HG02588 (cell line): ENCODE measurements around the gene MYO7B.

Experiments used
- ATAC-seq: cut with Tn5 transposase; IDR thresholded peaks from one replicate; pipeline ENCODE4 v1.9.1; 2021; ENCODE audit warnings: mild to moderate bottlenecking, moderate library complexity; ENCODE audit not compliant: unreplicated experiment

The MYO7B gene

GRCh38 chr2:127586136-127586535 lies 50.7 kb downstream of the MYO7B start:
- no peak for ATAC-seq

GRCh38 chr2:127586746-127587295 lies 51.3 kb downstream of the MYO7B start:
- ATAC-seq = no peak

DNA sequence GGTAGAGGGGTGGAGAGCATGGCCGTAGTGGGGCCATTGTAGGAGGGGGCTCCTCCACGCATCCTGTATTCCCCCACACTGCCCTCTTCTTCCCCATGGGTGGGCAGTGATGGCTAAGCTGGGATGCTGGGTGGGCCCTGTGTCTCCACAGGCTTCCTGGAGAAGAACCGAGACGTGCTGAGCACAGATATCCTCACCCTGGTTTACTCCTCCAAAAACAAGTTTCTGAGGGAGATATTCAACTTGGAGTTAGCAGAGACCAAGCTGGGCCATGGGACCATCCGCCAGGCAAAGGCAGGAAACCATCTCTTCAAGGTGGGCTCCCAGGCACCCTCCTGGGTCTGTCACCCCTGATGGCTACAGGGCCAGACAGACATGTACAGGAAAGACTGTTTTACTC lies 52.8 kb downstream of the MYO7B start:
- no peak for ATAC-seq

DNA sequence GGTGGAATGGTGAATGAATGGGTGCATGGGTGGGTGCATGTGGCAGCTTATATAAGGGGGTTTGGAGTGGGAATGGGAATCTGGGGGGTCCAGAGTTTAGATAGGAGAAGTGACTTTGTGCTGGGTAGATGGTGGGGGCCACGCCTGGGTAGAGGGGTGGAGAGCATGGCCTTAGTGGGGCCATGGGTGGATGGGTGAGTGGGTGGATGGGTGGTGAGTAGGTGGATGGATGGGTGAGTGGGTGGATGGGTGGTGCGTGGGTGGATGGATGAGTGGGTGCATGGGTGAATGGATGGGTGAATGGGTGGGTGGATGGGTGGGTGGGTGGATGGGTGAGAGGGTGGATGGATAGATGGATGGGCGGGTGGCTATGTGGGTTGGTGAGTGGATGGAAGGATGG lies 53.9 kb downstream of the MYO7B start:
- no peak for ATAC-seq

GRCh38 chr2:127589841-127590240 lies 54.4 kb downstream of the MYO7B start:
- no peak for ATAC-seq

DNA sequence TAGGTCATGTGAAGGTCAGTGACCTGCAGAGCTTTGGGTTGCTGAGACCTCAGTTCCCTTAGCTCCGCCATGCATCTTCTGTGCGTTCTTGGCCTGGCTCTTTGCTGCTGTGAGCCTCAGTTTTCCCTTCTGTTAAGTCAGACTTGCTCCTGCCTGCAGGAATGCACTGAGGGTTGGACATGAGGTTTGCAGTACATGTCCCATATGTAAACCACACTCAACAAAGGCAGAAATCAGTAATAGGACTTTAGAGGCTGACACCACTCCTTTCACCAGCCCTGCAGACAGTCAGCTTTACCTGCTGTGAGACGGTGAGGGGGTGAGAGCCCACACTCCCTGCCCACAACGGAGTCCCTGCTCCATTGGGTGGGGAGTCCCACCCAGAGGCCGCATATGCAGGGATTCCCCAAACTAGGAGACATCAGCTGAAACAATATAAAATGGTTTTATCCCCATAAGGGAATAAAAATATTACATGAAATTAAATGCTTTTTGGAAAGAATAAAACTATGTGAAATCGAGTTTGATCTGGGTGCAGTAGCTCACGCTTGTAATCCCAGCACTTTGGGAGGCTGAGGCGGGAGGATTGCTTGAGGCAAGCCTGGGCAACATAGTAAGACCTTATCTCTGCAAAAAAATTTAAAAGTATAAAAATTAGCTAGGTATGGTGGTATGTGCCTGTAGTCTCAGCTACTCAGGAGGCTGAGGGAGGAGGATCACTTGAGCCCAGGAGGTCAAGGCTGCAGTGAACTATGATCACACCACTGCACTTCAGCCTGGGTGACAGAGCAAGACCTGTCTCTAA lies 55.1 kb downstream of the MYO7B start:
- ATAC-seq = no peak

DNA sequence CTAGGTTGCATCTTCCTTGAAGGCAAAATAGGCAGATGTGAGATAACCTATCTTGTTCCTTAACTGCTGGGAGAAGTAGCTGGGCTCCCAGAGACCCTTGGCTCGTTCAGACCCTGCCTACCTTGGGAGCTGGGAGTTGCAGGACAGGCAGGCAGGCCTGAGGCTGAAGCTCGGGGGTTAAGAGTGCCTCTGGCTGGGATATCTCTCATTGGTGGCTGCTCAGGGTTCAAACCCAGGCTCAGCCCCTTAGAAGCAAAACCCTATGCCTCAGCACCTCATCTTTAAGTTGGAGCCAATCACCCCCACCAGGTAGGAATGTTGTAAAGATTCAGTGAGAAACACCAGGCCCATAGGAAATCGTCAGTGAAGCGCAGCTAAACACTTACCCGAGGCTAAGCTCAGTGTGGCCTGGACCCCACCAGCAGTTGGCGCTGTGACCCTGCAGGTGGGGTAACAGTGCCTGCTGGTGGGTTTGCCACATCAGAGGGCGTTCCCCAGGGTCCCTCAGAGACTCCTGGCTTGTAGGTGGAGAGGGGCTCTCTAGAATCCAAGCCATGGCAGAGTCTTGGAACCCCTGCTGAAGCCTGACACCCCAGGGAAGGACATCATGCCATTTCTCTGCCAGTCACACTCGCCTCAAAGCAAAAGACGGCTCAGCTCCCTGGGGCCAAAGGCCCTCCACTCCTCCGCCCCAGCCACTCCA lies 55.9 kb downstream of the MYO7B start:
- ATAC-seq = peak; percentile 82

- ATAC-seq = no peak
Measured at GRCh38 chr2:127592761-127593227, 57.3 kb downstream of the MYO7B start.

GRCh38 chr2:127593228-127594115 lies 58.0 kb downstream of the MYO7B start:
- no peak for ATAC-seq

GRCh38 chr2:127594116-127594591 lies 58.7 kb downstream of the MYO7B start:
- ATAC-seq = no peak

DNA sequence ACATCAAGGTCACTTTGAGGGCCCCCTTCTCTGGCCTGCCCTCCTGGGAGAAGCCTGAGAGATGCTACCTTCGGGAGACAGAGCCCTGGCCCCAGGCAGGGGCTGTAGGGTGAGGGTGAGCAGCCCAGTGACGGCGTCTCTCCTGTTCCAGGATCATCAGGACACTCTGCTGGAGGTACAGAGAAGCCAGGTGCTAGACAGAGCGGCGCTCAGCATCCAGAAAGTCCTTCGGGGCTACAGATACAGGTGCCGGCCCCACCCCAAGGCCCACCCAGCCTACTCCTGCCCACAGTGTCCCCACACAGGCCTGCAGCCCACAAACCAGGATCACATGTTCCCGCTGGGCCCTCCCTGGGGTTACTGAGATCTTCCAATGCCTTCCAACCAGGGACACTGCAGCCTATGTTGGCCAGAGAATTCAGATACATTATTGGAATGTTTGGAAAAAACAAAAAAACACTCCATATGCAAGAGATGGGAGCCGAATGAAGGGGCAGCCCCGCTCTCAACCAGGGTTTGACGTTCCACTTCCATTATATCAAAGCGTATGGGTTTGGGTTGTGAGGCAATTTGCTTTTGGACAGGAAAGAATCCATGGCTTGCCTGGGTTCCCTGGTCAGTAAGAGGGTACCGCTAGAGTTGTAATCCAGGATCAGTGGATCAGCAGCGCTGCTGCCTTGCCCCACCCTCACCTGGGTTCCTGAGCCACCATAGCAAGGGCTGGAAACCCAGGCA lies 61.0 kb downstream of the MYO7B start:
- no peak for ATAC-seq

- no peak for ATAC-seq
Measured at GRCh38 chr2:127597046-127597983, 61.8 kb downstream of the MYO7B start.

GRCh38 chr2:127597984-127598380 lies 62.5 kb downstream of the MYO7B start:
- no peak for ATAC-seq

- no peak for ATAC-seq
Measured at GRCh38 chr2:127598711-127599110, 63.2 kb downstream of the MYO7B start.

- ATAC-seq = no peak
Measured at GRCh38 chr2:127599211-127599610, 63.7 kb downstream of the MYO7B start.

DNA sequence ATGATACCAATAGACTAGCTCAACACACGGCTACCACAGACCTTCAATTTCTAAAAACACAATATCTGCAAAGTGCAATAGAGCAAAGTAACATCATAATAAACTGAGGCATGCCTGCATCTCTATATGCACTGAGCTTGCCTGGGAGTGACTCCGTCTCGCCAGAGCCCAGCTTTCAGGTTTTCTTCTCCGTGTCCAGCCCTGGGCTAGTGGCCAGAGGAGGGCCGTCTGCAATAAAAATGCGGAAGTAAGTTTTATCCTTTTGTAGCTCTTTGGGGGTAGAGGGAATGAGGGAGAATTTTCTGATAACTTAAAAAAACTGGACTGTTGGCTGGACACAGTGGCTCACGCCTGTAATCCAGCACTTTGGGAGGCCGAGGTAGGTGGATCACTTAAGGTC lies 69.5 kb downstream of the MYO7B start:
- no peak for ATAC-seq

- no peak for ATAC-seq
Measured at GRCh38 chr2:127605691-127606263, 70.3 kb downstream of the MYO7B start.

- ATAC-seq = no peak
Measured at GRCh38 chr2:127606625-127607398, 71.3 kb downstream of the MYO7B start.
